T-helper 2 cell treated with Interferon-gamma antibody and Interleukin-4, amounts not matched to agents 5 μg/mL and 100 μg/mL, for 36 hours (primary cell): ENCODE measurements around the gene PLEKHM3.

ENCODE experiments used
- DNase-seq: peaks from one replicate; pipeline ENCODE4 v3.0.0; 2021; ENCODE audit warnings: low spot score
- H3K27ac Mint-ChIP-seq: one replicate; pipeline ENCODE4 v1.8.0; 2021; ENCODE audit warnings: mild to moderate bottlenecking, mixed read lengths
- H3K27me3 Mint-ChIP-seq: one replicate; pipeline ENCODE4 v1.8.0; 2021; ENCODE audit warnings: low read depth, mixed read lengths
- H3K36me3 Mint-ChIP-seq: one replicate; pipeline ENCODE4 v1.8.0; 2021; ENCODE audit warnings: low read depth, mixed read lengths
- H3K4me1 Mint-ChIP-seq: one replicate; pipeline ENCODE4 v1.8.0; 2021; ENCODE audit warnings: low read depth, mixed read lengths
- H3K4me3 Mint-ChIP-seq: one replicate; pipeline ENCODE4 v1.8.0; 2022; ENCODE audit warnings: mild to moderate bottlenecking, moderate library complexity, mixed read lengths
- H3K9me3 Mint-ChIP-seq: one replicate; pipeline ENCODE4 v1.8.0; 2021; ENCODE audit warnings: mixed read lengths

PLEKHM3 gene, protein sequence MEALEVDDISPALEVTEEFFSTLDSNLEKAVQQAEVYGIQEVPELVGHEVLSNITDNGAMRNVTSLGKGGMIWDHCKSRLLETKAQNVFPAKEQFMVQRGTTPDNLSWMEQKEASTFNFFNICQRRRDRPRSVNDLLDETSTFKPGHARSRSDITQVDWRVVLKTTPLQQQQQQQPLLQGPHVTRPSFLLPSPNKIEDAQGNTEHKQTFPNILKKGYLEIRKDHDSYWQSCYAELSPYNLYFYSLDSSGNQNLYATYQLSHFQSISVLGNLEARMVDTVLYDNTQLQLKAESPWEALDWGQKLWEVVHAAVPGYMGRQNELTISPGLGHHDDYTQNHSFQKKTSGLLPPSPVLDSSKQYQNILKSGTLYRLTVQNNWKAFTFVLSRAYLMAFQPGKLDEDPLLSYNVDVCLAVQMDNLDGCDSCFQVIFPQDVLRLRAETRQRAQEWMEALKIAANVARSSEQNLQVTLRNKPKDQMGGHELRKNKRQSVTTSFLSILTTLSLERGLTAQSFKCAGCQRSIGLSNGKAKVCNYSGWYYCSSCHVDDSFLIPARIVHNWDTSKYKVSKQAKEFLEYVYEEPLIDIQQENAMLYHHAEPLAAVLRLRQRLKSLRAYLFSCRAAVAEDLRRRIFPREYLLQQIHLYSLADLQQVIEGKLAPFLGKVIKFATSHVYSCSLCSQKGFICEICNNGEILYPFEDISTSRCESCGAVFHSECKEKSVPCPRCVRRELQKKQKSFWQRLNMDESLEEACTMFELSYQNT

GRCh38 chr2:208025037-208025813, at the start of gene PLEKHM3:
Gene PLEKHM3, minus strand, starts transcription at chr2:208025527. Its CDS starts 23,888 bp downstream, at chr2:208001639.
- peak; percentile 80 for DNase-seq
- no peaks in the 10 kb centered on the region for H3K27me3 Mint-ChIP-seq
- H3K4me1 Mint-ChIP-seq = peaks cover 13% of the 10 kb centered on the region
- H3K4me3 Mint-ChIP-seq = peak within 1 kb of the TSS; percentile 95
- H3K9me3 Mint-ChIP-seq = peaks cover 4% of the 10 kb centered on the region
- H3K36me3 Mint-ChIP-seq = no peaks in the 10 kb centered on the region
- H3K27ac Mint-ChIP-seq = peak within 1 kb of the TSS; percentile 87

DNA sequence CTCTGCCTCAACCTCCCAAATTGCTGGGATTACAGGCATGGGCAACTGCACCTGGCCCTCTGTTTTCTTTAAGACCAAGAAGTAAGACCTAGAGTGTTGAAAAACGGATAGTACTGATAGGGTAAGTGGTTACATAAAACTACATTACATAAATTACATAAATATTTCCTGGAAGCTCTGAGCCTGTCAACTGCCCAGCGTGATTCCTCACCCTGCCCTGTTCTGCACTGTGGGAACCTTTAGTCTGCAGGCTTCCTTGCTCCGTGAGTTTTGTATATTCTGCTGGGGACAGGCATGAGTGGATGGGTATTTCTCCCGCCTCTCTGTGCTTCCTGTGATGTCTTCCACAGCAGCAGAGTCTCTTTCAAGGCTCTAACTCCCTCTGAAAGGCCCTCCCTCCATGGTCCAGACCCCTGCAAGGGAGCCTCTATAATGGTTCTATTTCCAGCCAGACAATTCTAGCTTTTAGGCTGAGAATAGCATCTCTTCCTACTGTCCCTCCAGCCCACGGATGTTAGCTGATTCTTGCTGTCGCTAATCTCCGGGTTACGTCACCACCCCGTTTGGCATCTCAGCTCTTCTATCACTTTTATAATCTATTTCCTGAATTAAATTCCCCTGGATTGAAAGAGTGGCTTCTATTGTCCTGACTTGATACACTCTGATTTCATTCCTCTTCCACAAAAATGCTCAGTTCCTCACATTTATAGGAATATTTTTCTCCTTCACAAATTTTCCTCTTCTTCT, 49.5 kb upstream of the PLEKHM3 start:
- DNase-seq = no peak
- H3K4me3 Mint-ChIP-seq = no peak overlapping the region

GRCh38 chr2:208072250-208072892, 47.0 kb upstream of the PLEKHM3 start:
- H3K36me3 Mint-ChIP-seq = no peaks in the 10 kb centered on the region
- H3K27ac Mint-ChIP-seq = no peak overlapping the region
- peaks cover 2% of the 10 kb centered on the region for H3K4me1 Mint-ChIP-seq

More for the DNA sequence above, 49.5 kb upstream of the PLEKHM3 start:
- Mint-ChIP-seq H3K9me3 (no peaks in the 10 kb centered on the region), H3K27me3 (peaks cover 13% of the 10 kb centered on the region), H3K27ac (no peak overlapping the region), H3K4me1 (peaks cover 2% of the 10 kb centered on the region), H3K36me3 (no peaks in the 10 kb centered on the region)

GRCh38 chr2:208069186-208069585, 43.9 kb upstream of the PLEKHM3 start:
- Mint-ChIP-seq H3K9me3 (no peaks in the 10 kb centered on the region), H3K27ac (no peak overlapping the region), H3K27me3 (no peaks in the 10 kb centered on the region), H3K4me1 (peaks cover 2% of the 10 kb centered on the region), H3K4me3 (no peak overlapping the region), H3K36me3 (no peaks in the 10 kb centered on the region)
- no peak for DNase-seq

More at GRCh38 chr2:208072250-208072892, 47.0 kb upstream of the PLEKHM3 start:
- Mint-ChIP-seq H3K4me3 (no peak overlapping the region), H3K27me3 (peaks cover 4% of the 10 kb centered on the region), H3K9me3 (no peaks in the 10 kb centered on the region)
- peak; percentile 27 for DNase-seq

DNA sequence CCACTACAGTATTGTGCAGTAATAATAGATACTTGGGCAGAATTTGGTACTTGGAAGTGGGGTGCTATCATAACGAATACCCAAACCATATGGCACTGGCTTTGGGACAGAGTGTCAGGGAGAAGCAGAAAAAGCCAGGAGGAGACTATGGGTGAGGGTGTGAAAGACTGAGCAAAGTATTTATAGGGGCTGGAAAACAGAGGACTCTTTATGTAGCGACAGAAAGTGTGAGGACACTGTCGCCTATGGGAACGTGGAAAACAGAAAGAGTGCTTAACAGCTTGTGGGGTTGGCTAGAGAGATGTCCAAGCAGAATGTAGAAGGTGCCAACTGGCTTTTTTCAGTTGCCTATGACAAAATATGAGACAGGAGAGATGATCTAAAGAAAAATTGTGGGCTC, 40.7 kb upstream of the PLEKHM3 start:
- no peak for DNase-seq
- H3K27me3 Mint-ChIP-seq = no peaks in the 10 kb centered on the region
- no peak overlapping the region for H3K4me3 Mint-ChIP-seq
- H3K27ac Mint-ChIP-seq = no peak overlapping the region
- H3K4me1 Mint-ChIP-seq = no peaks in the 10 kb centered on the region
- H3K9me3 Mint-ChIP-seq = no peaks in the 10 kb centered on the region
- no peaks in the 10 kb centered on the region for H3K36me3 Mint-ChIP-seq

GRCh38 chr2:208065476-208065875, 40.1 kb upstream of the PLEKHM3 start:
- Mint-ChIP-seq H3K27ac (no peak overlapping the region), H3K4me1 (no peaks in the 10 kb centered on the region), H3K9me3 (no peaks in the 10 kb centered on the region), H3K4me3 (no peak overlapping the region), H3K27me3 (no peaks in the 10 kb centered on the region), H3K36me3 (no peaks in the 10 kb centered on the region)
- DNase-seq = no peak

GRCh38 chr2:208064220-208064961, 39.1 kb upstream of the PLEKHM3 start:
- DNase-seq = no peak
- no peaks in the 10 kb centered on the region for H3K4me1 Mint-ChIP-seq
- no peaks in the 10 kb centered on the region for H3K36me3 Mint-ChIP-seq

GRCh38 chr2:208062961-208063360, 37.6 kb upstream of the PLEKHM3 start:
- peaks cover 1% of the 10 kb centered on the region for H3K27me3 Mint-ChIP-seq
- DNase-seq = no peak
- H3K27ac Mint-ChIP-seq = no peak overlapping the region
- H3K4me3 Mint-ChIP-seq = no peak overlapping the region
- no peaks in the 10 kb centered on the region for H3K36me3 Mint-ChIP-seq
- no peaks in the 10 kb centered on the region for H3K4me1 Mint-ChIP-seq
- H3K9me3 Mint-ChIP-seq = no peaks in the 10 kb centered on the region

More at GRCh38 chr2:208064220-208064961, 39.1 kb upstream of the PLEKHM3 start:
- Mint-ChIP-seq H3K4me3 (no peak overlapping the region), H3K9me3 (no peaks in the 10 kb centered on the region), H3K27me3 (no peaks in the 10 kb centered on the region), H3K27ac (no peak overlapping the region)

DNA sequence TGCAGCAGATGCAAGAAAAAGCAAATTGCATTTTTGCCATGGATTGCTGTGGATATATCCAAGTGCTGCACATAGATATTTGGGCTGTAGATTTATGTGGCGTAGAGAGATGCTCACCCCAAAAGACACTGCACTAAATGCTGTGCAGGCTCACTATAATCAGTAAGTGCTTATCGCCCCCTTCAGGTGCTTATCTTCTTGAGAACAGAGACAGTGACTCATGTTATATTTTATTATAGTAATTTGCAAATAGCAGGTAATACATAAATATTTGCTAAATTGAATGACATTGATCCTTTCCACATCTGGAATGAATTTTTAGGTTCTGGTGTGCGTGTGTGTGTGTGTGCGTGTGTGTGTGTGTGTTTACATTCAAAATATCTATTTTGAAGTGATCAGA, 36.8 kb upstream of the PLEKHM3 start:
- Mint-ChIP-seq H3K36me3 (no peaks in the 10 kb centered on the region), H3K4me3 (no peak overlapping the region), H3K27me3 (peaks cover 7% of the 10 kb centered on the region), H3K9me3 (no peaks in the 10 kb centered on the region), H3K27ac (no peak overlapping the region), H3K4me1 (no peaks in the 10 kb centered on the region)
- no peak for DNase-seq

- Mint-ChIP-seq H3K4me3 (no peak overlapping the region), H3K27ac (no peak overlapping the region), H3K27me3 (peaks cover 13% of the 10 kb centered on the region), H3K36me3 (no peaks in the 10 kb centered on the region), H3K9me3 (no peaks in the 10 kb centered on the region), H3K4me1 (no peaks in the 10 kb centered on the region)
- DNase-seq = no peak
Observed at GRCh38 chr2:208057108-208057507, 31.8 kb upstream of the PLEKHM3 start.

DNA sequence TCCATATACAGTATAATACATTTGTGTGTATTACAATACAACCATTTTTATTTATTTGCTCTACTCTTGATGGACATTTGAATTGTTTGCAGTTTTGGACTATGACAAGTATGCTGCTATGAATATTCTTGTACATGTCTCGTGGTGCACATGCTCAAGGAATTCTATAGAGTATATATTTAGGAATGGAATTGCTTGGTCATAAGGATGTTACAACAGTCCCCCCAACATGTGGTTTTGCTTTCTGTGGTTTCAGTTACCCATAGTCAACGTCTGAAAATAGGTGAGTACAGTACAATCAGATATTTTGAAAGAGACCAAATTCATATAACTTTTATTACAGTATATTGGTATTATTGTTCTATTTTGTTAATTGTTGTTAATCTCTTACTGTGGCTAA, 24.1 kb upstream of the PLEKHM3 start:
- H3K36me3 Mint-ChIP-seq = no peaks in the 10 kb centered on the region
- no peak overlapping the region for H3K4me3 Mint-ChIP-seq
- no peak for DNase-seq
- H3K4me1 Mint-ChIP-seq = no peaks in the 10 kb centered on the region
- no peaks in the 10 kb centered on the region for H3K9me3 Mint-ChIP-seq
- H3K27ac Mint-ChIP-seq = no peak overlapping the region
- H3K27me3 Mint-ChIP-seq = peaks cover 12% of the 10 kb centered on the region

- no peaks in the 10 kb centered on the region for H3K4me1 Mint-ChIP-seq
- peaks cover 12% of the 10 kb centered on the region for H3K27me3 Mint-ChIP-seq
- H3K4me3 Mint-ChIP-seq = no peak overlapping the region
- no peaks in the 10 kb centered on the region for H3K9me3 Mint-ChIP-seq
- no peak overlapping the region for H3K27ac Mint-ChIP-seq
- no peaks in the 10 kb centered on the region for H3K36me3 Mint-ChIP-seq
- DNase-seq = no peak
Observed at GRCh38 chr2:208049006-208049405, 23.7 kb upstream of the PLEKHM3 start.
